SK-N-SH treated with all-trans-retinoic acid at 6 μM for 48 hours (cell line): ENCODE measurements around the gene ZFYVE21.

Experiments used
- ATAC-seq: fragments of 200-7000 bp; cut with Tn5 transposase; 3 replicates; pipeline ENCODE4 v1.9.1; 2020; ENCODE audit warnings: mild to moderate bottlenecking, moderate library complexity
- BACH2 ChIP-seq: fragments of 250-450 bp; sonication (Bioruptor Pico); IDR thresholded peaks from 2 replicates; pipeline ENCODE4 v1.9.0; 2021; ENCODE audit warnings: mild to moderate bottlenecking, borderline replicate concordance
- CSDC2 ChIP-seq: fragments of 250-450 bp; sonication (Bioruptor Pico); IDR thresholded peaks from 2 replicates; pipeline ENCODE4 v1.5.0; 2020; ENCODE audit warnings: mild to moderate bottlenecking, moderate library complexity
- CSRNP3 ChIP-seq: fragments of 250-450 bp; sonication (Bioruptor Pico); IDR thresholded peaks from 2 replicates; pipeline ENCODE4 v1.5.1; 2021; ENCODE audit warnings: mild to moderate bottlenecking, moderate library complexity
- ESRRG ChIP-seq: fragments of 250-450 bp; sonication (Bioruptor Pico); IDR thresholded peaks from 2 replicates; pipeline ENCODE4 v1.6.1; 2021; ENCODE audit warnings: mild to moderate bottlenecking
- GLIS3 ChIP-seq: fragments of 250-450 bp; sonication (Bioruptor Pico); IDR thresholded peaks from 2 replicates; pipeline ENCODE4 v1.5.0; 2020; ENCODE audit warnings: mild to moderate bottlenecking, moderate library complexity
- ISL1 ChIP-seq: fragments of 250-450 bp; sonication (Bioruptor Pico); IDR thresholded peaks from 2 replicates; pipeline ENCODE4 v2.1.2; 2022; ENCODE audit warnings: mild to moderate bottlenecking, moderate library complexity
- RARB ChIP-seq: fragments of 250-450 bp; sonication (Bioruptor Pico); IDR thresholded peaks from 2 replicates; pipeline ENCODE4 v1.8.0; 2021; ENCODE audit warnings: mild to moderate bottlenecking, moderate library complexity
- TCF4 ChIP-seq: fragments of 250-450 bp; sonication (Bioruptor Pico); IDR thresholded peaks from 2 replicates; pipeline ENCODE4 v1.8.0; 2021; ENCODE audit warnings: mild to moderate bottlenecking, moderate library complexity, borderline replicate concordance
- TOX ChIP-seq: fragments of 250-450 bp; sonication (Bioruptor Pico); IDR thresholded peaks from 2 replicates; pipeline ENCODE4 v1.8.0; 2021; ENCODE audit warnings: mild to moderate bottlenecking, moderate library complexity, borderline replicate concordance
- TSHZ2 ChIP-seq: fragments of 250-450 bp; sonication (Bioruptor Pico); IDR thresholded peaks from 2 replicates; pipeline ENCODE4 v1.5.0; 2020; ENCODE audit warnings: mild to moderate bottlenecking, moderate library complexity
- ZC3H10 ChIP-seq: fragments of 250-450 bp; sonication (Bioruptor Pico); IDR thresholded peaks from 2 replicates; pipeline ENCODE4 v1.5.1; 2021; ENCODE audit warnings: mild to moderate bottlenecking, moderate library complexity
- ZFP3 ChIP-seq: fragments of 250-450 bp; sonication (Bioruptor Pico); IDR thresholded peaks from 2 replicates; pipeline ENCODE4 v1.5.0; 2020; ENCODE audit warnings: mild to moderate bottlenecking, moderate library complexity
- ZFP30 ChIP-seq: fragments of 450-650 bp; formaldehyde crosslinking; IDR thresholded peaks from 2 replicates; pipeline ENCODE4 v1.5.0; 2022; ENCODE audit warnings: mild to moderate bottlenecking, moderate library complexity
- ZNF565 ChIP-seq: fragments of 450-650 bp; formaldehyde crosslinking; conservative IDR thresholded peaks from 2 replicates; pipeline ENCODE4 v1.5.0; 2020; ENCODE audit warnings: low read depth, mild to moderate bottlenecking, moderate library complexity
- ZNF70 ChIP-seq: fragments of 450-650 bp; formaldehyde crosslinking; IDR thresholded peaks from 2 replicates; pipeline ENCODE4 v1.5.0; 2020; ENCODE audit warnings: mild to moderate bottlenecking, moderate library complexity
- ZNF8 ChIP-seq: fragments of 450-650 bp; formaldehyde crosslinking; IDR thresholded peaks from 2 replicates; pipeline ENCODE4 v1.5.0; 2020; ENCODE audit warnings: mild to moderate bottlenecking, moderate library complexity
- TF ChIP-seq, protein P1 (sequence below): fragments of 250-450 bp; sonication (Bioruptor Pico); IDR thresholded peaks from 2 replicates; pipeline ENCODE4 v1.8.0; 2020; ENCODE audit warnings: mild to moderate bottlenecking, moderate library complexity, borderline replicate concordance

Gene ZFYVE21

DNA sequence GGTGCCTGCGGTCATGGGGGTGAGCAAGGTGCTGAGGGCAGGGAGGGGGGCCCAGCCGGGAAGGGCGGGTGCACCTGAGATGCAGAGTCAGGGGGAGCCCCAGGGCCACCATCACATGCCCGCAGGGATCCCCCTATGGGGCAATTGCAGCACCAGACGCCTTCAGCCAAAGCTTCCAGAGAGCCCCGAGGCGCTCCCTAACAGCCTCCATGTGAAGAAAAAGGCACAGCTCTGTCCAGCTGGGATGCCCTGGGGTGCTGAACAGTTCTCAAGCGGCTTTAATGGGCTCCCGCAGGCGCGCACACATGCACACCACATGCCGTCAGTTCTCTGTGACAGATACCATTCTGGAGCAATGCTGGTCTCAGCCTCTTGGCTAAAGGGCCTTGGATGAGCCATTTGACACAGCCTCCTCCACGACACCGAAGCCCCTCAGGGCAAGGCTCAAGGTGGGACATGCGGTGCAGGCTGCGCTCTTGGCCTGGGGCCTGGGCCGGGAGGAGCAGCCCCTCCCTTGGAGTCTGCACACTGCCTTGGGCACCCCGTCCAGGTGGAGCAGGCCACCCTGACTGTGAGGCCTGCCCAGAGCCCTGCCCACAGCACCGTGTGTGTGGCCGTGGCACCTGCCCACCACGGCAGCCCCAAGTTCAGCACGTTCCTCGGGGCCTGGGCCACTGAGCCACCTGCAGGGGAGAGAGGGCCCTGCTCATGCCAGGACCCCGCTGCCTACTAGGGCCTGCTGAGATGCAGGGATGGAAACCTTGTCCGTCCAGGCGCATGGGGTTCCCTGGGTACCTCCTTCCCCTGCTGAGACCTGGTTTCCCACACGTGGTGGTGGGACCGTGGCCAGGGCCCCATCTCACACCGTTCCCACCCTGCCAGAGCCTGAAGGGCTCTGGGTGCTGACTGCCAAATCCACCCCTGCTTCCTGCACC, 8.0 kb upstream of the ZFYVE21 start:
- ATAC-seq: no peak

GRCh38 chr14:103708750-103709187, 6.8 kb upstream of the ZFYVE21 start:
- TF ChIP-seq CSDC2 (CRISPR knock-in tag) (no peak), TSHZ2 (CRISPR knock-in tag) (no peak)
- ATAC-seq: no peak

More for the DNA sequence above, 8.0 kb upstream of the ZFYVE21 start:
- TF ChIP-seq TCF4: no peak
- TF ChIP-seq GLIS3: no peak
- no peak for TF ChIP-seq TOX (CRISPR knock-in tag)

GRCh38 chr14:103709814-103710213, 5.8 kb upstream of the ZFYVE21 start:
- no peak for ATAC-seq
- TF ChIP-seq BACH2 (no peak), ESRRG (no peak), ZNF8 (no peak), ZNF70 (CRISPR knock-in tag) (no peak), ZNF565 (no peak), TCF4 (no peak), ZC3H10 (no peak), ZFP30 (no peak)
- TF ChIP-seq, protein P1, sequence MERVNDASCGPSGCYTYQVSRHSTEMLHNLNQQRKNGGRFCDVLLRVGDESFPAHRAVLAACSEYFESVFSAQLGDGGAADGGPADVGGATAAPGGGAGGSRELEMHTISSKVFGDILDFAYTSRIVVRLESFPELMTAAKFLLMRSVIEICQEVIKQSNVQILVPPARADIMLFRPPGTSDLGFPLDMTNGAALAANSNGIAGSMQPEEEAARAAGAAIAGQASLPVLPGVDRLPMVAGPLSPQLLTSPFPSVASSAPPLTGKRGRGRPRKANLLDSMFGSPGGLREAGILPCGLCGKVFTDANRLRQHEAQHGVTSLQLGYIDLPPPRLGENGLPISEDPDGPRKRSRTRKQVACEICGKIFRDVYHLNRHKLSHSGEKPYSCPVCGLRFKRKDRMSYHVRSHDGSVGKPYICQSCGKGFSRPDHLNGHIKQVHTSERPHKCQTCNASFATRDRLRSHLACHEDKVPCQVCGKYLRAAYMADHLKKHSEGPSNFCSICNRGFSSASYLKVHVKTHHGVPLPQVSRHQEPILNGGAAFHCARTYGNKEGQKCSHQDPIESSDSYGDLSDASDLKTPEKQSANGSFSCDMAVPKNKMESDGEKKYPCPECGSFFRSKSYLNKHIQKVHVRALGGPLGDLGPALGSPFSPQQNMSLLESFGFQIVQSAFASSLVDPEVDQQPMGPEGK: no peak

DNA sequence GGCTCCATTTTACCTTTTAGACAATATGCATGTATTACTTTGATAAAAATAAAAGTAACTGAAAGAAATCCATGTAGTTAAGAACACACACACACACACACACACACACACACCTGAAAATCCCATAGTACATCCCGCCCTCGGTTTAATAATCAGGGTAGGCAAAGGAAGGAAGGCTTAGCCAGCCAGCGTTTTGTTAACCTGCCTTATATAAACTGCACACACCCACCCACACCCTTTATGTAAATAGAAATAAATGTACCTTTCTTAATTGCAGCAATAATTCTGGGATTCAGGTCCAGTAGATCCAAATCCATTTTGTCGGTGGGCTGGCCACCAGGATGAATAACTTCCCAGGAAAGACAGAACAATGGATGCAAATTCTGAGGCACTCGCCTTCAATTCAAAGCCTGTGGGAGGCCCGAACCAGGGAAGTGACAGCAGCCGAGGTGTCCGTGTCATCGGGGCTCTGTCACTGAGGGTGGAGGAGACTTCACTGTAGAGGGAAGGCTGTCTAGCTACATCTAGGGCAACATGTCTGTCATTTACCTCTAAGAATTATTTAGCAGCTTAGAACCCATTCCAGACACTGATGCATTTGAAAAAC, 4.7 kb upstream of the ZFYVE21 start:
- ATAC-seq: no peak
- TF ChIP-seq RARB (CRISPR knock-in tag) (no peak), ZFP30 (no peak), ISL1 (CRISPR knock-in tag) (no peak), TSHZ2 (CRISPR knock-in tag) (no peak), GLIS3 (no peak), CSRNP3 (CRISPR knock-in tag) (no peak), ZFP3 (CRISPR knock-in tag) (no peak)
- TF ChIP-seq, protein P1: no peak
